K562 (cell line): Measurements from ENCODE around the gene PHF5A. TPM values are rescaled to one million over a fixed set of nuclear protein-coding genes. Genes with fewer than 3 reads are reported as not detected.

Source experiments
- BCLAF1 ChIP-seq, 2 experiments: fragments of 450-650 bp in 1 of 2; IDR thresholded peaks; 2 replicates each; pipeline ENCODE4 v1.6.1; 2011 to 2017; ENCODE audit warnings: low read depth in 2 of 2, antibody characterized with exemption in 1 of 2, borderline replicate concordance in 1 of 2, low read length in 1 of 2, mild to moderate bottlenecking in 1 of 2, mixed read lengths in 1 of 2; ENCODE audit not compliant: control insufficient read depth in 1 of 2
- EGR1 ChIP-seq: fragments of 450-650 bp; conservative IDR thresholded peaks from 2 replicates; pipeline ENCODE4 v1.6.1; 2017; ENCODE audit warnings: mild to moderate bottlenecking
- MGA ChIP-seq: fragments of 450-650 bp; IDR thresholded peaks from 2 replicates; pipeline ENCODE4 v1.6.1; 2016; ENCODE audit warnings: mild to moderate bottlenecking, moderate library complexity
- PCBP2 ChIP-seq: fragments of 200-400 bp; formaldehyde crosslinking; IDR thresholded peaks from 2 replicates; pipeline ENCODE4 v1.6.1; 2018; ENCODE audit warnings: low read length, low read depth, mild to moderate bottlenecking, moderate library complexity; ENCODE audit not compliant: poor library complexity, severe bottlenecking
- RBM39 ChIP-seq: fragments of 200-400 bp; formaldehyde crosslinking; optimal IDR thresholded peaks from 2 replicates; pipeline ENCODE3; 2018; ENCODE audit warnings: low read depth, low read length
- polyA plus RNA-seq, 8 experiments: library from polyadenylated mRNA; depleted of rRNA in 4 of 8; stranded (reverse) in 5 of 8; unstranded in 3 of 8; fragments of >200 nt; fragmentation: Nextera tagmentation in 2 of 8; fragmentation: Illumina TruSeq in 1 of 8; extraction: Ambion mirVana in 2 of 8; extraction: Trizol in 1 of 8; gene quantifications; 2 replicates each; pipeline versions ENCODE4 v1.2.1 to v1.2.3, GENCODE V29; 2011 to 2014; ENCODE audit warnings: inconsistent platforms in 1 of 8, missing spikeins in 1 of 8
- total RNA-seq, 7 experiments: library from RNA; depleted of rRNA in 6 of 7; stranded (reverse); fragments of >200 nt in 6 of 7; fragmentation: Illumina TruSeq in 2 of 7; extraction: Trizol in 2 of 7; gene quantifications; 2 replicates each; pipeline versions ENCODE4 v1.2.1 to v1.2.3, GENCODE V29; 2011 to 2021; ENCODE audit warnings: low replicate concordance in 1 of 7

PHF5A gene
- total and polyA plus RNA-seq, 9 of the 15 experiments (the other 6 are each of a cell fraction or from before 2014, with no cell fraction given), result 14.2 to 144 (median 101) TPM

- TF ChIP-seq BCLAF1 (IDR thresholded peaks at IDR 0.05; ENCODE audit: borderline replicate concordance in 1 of 2, control insufficient read depth in 1 of 2, low read depth in 2 of 2, low read length in 1 of 2) (no peak), RBM39 (no peak), MGA (no peak), EGR1 (no peak), PCBP2 (no peak)
Observed at GRCh38 chr22:41459431-41459830, 9.1 kb downstream of the PHF5A start (continued).
